Testis (tissue), 3 donors: Measurements from ENCODE around the gene RNASE1. TPM values are rescaled to one million over a fixed set of nuclear protein-coding genes. Genes with fewer than 3 reads are reported as not detected.
"Not testable (repeated sequence)": the region's sequence is repeated elsewhere in the genome, so short reads cannot be mapped to it uniquely, and the experiment has no call there.

ENCODE experiments used
- DNase-seq: peaks from one replicate; pipeline ENCODE4 v3.0.0-alpha.2; 2019
- H3K27ac ChIP-seq, 2 donors: fragments of 200-600 bp; sonication (generic); one replicate each; pipeline ENCODE4 v1.5.1; 2019
- H3K27me3 ChIP-seq: fragments of 200-600 bp; sonication (generic); one replicate; pipeline ENCODE4 v1.5.1; 2019
- H3K36me3 ChIP-seq: fragments of 200-600 bp; sonication (generic); one replicate; pipeline ENCODE4 v1.5.1; 2017; ENCODE audit warnings: low read depth; ENCODE audit errors: missing control alignments
- H3K4me1 ChIP-seq: fragments of 200-600 bp; sonication (generic); one replicate; pipeline ENCODE4 v1.5.1; 2019
- H3K4me3 ChIP-seq, 2 donors: fragments of 200-600 bp; sonication (generic); one replicate each; pipeline ENCODE4 v1.5.1; 2017 to 2019
- H3K9me3 ChIP-seq: fragments of 200-600 bp; sonication (generic); one replicate; pipeline ENCODE4 v1.5.1; 2017
- CTCF ChIP-seq, 3 experiments: fragments of 450-650 bp in 2 of 3; fragments of 200-600 bp in 1 of 3; sonication (generic) in 1 of 3; IDR thresholded peaks; one replicate each; pipeline ENCODE4 v1.5.1; 2016 to 2019; ENCODE audit warnings: antibody characterized with exemption in 3 of 3, mild to moderate bottlenecking in 2 of 3, moderate library complexity in 1 of 3
- POLR2A ChIP-seq: fragments of 450-650 bp; IDR thresholded peaks from one replicate; pipeline ENCODE4 v1.6.1; 2017; ENCODE audit warnings: antibody characterized with exemption, mild to moderate bottlenecking, moderate library complexity
- WGBS, 2 donors: methylation state at CpG; one replicate each; pipeline ENCODE4 v1.1.5; 2018; 5-methylcytosine and 5-hydroxymethylcytosine counted together
- intact Hi-C: fragments of 100-400 bp; cut with DNase I; formaldehyde crosslinking; loops from one replicate; pipeline ENCODE4 v1.15.1; 2023; ENCODE audit warnings: low total_unique reads
- polyA plus RNA-seq: library from polyadenylated mRNA; stranded (reverse); fragments of 350-450 nt; fragmentation: Illumina TruSeq; extraction: RNeasy Lipid Tissue Mini Kit (QIAGEN cat#74804); gene quantifications from one replicate; pipeline ENCODE4 v1.2.3, GENCODE V29; 2014; ENCODE audit warnings: low read depth, low replicate concordance; ENCODE audit not compliant: insufficient read depth
- total RNA-seq, 2 donors: library from RNA; depleted of rRNA; stranded (reverse); fragments of >200 nt; gene quantifications; one replicate each; pipeline ENCODE4 v1.2.3, GENCODE V29; 2016

The RNASE1 gene
- total and polyA plus RNA-seq, 3 donors from 2014 or later: 1,880 to 2,939 (median 2,192) TPM

DNA sequence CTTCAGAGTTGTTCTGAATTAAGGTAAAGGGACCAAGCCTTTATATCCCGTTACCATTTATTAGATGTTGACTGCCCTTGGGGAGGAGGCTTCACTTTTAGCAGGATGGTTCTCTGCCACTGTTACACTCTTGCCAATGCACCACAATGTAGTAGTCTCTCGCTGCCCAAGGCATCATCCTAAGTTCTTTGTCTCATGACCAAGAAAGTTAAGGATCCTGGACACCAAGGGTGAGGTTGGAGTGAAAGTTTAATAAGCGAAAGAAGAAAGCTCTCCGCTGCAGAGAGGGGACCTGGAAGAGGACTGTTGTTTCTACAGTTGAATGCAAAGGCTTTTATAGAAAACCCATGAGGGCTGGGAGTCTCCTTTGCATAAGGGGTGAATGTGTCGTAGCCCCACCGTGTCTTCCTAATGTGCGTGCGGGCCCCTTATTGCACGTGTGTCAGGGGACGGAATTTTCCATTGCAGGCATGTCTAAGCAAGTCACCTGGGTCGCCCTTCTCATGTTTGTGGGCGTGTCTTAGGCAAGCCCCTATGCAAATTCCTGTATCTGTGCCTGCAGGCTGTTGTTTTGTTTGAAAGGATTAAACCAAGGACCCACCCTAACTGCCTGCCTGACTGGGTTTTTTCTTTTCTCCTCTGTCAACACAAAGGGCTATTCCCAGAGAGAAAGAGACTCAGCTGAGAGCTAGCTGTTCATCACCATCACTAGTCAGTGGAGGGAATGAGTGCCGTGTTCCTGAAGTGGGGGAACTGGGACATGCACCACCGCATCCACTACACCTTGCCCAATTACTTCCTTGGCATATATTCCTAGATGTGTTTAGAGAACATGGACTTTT is 17.6 kb upstream of the RNASE1 start:
- TF ChIP-seq CTCF (IDR thresholded peaks at IDR 0.05): no peak
- TF ChIP-seq POLR2A: no peak
- no peaks in the 10 kb centered on the region for H3K36me3 ChIP-seq
- no peak for DNase-seq
- no peaks in the 10 kb centered on the region for H3K9me3 ChIP-seq
- H3K27ac ChIP-seq: no peak overlapping the region
- H3K4me3 ChIP-seq: no peak overlapping the region
- 70 to 87% methylated on average over 14 of the region's 14 CpGs for WGBS, 2 donors
- intact Hi-C loops: no loop called here
- H3K27me3 ChIP-seq: no peaks in the 10 kb centered on the region
- H3K4me1 ChIP-seq: no peaks in the 10 kb centered on the region

- 74 to 88% methylated on average over 7 of the region's 7 CpGs for WGBS, 2 donors
These were observed 16.2 kb upstream of the RNASE1 start for GRCh38 chr14:20818861-20819260.

GRCh38 chr14:20815946-20816345 is 13.3 kb upstream of the RNASE1 start:
- 74 to 78% methylated on average over 3 of the region's 3 CpGs for WGBS, 2 donors
- intact Hi-C loops: not testable (repeated sequence)

More at GRCh38 chr14:20818861-20819260, 16.2 kb upstream of the RNASE1 start:
- H3K9me3 ChIP-seq: no peaks in the 10 kb centered on the region
- intact Hi-C loops: no loop called here
- no peaks in the 10 kb centered on the region for H3K4me1 ChIP-seq
- H3K27ac ChIP-seq: no peak overlapping the region
- no peak overlapping the region for H3K4me3 ChIP-seq
- TF ChIP-seq POLR2A (no peak), CTCF (IDR thresholded peaks at IDR 0.05) (no peak)
- no peaks in the 10 kb centered on the region for H3K36me3 ChIP-seq
- DNase-seq: no peak
- no peaks in the 10 kb centered on the region for H3K27me3 ChIP-seq

GRCh38 chr14:20811986-20812975 is 9.6 kb upstream of the RNASE1 start:
- Histone ChIP-seq H3K9me3 (no peaks in the 10 kb centered on the region), H3K36me3 (no peaks in the 10 kb centered on the region), H3K27ac (peak overlapping the region in 1 of 2 donors; percentile 23), H3K27me3 (no peaks in the 10 kb centered on the region), H3K4me3 (no peak overlapping the region), H3K4me1 (no peaks in the 10 kb centered on the region)
- TF ChIP-seq CTCF (IDR thresholded peaks at IDR 0.05): no peak
- no peak for TF ChIP-seq POLR2A
- no peak for DNase-seq
- 25 to 50% methylated on average over 7 of the region's 7 CpGs for WGBS, 2 donors
- intact Hi-C loops: no loop called here

More at GRCh38 chr14:20815946-20816345, 13.3 kb upstream of the RNASE1 start:
- not testable (repeated sequence) for H3K36me3 ChIP-seq, H3K4me1 ChIP-seq, DNase-seq, H3K4me3 ChIP-seq, H3K27me3 ChIP-seq, H3K9me3 ChIP-seq, H3K27ac ChIP-seq

DNA sequence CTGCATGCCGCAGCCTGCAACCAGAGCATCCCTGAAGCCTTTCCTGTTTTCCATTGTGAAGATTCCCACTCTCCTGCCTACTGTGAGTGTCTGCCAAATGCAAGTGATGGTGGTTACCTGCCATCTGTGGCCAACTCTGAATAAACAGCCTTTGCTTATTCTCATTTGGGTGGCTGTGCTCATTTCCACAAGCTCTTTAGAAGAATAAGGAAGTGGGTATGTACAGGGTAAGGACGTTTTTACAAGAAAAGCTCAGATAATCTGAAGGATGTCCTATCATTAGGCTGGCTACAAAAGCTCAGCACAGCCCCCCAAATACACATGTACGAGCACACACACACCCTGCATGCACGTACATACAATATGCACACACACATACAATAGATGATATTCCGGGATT is 7.3 kb upstream of the RNASE1 start:
- H3K4me3 ChIP-seq: no peak overlapping the region
- intact Hi-C loops: no loop called here
- no peaks in the 10 kb centered on the region for H3K9me3 ChIP-seq
- DNase-seq: no peak
- no peaks in the 10 kb centered on the region for H3K27me3 ChIP-seq
- TF ChIP-seq CTCF (IDR thresholded peaks at IDR 0.05): no peak
- no peak for TF ChIP-seq POLR2A
- 83 to 87% methylated on average over 5 of the region's 5 CpGs for WGBS, 2 donors
- no peaks in the 10 kb centered on the region for H3K36me3 ChIP-seq
- no peak overlapping the region for H3K27ac ChIP-seq
- H3K4me1 ChIP-seq: no peaks in the 10 kb centered on the region
